Left hindlimb (tissue), 1 donor: ENCODE data around the gene POTEM.
"Not testable (repeated sequence)": the region's sequence is repeated elsewhere in the genome, so short reads cannot be mapped to it uniquely, and the experiment has no call there.

Source experiments
- DNase-seq: peaks from one replicate; pipeline ENCODE4 v3.0.0-alpha.2; 2018

POTEM gene

DNA sequence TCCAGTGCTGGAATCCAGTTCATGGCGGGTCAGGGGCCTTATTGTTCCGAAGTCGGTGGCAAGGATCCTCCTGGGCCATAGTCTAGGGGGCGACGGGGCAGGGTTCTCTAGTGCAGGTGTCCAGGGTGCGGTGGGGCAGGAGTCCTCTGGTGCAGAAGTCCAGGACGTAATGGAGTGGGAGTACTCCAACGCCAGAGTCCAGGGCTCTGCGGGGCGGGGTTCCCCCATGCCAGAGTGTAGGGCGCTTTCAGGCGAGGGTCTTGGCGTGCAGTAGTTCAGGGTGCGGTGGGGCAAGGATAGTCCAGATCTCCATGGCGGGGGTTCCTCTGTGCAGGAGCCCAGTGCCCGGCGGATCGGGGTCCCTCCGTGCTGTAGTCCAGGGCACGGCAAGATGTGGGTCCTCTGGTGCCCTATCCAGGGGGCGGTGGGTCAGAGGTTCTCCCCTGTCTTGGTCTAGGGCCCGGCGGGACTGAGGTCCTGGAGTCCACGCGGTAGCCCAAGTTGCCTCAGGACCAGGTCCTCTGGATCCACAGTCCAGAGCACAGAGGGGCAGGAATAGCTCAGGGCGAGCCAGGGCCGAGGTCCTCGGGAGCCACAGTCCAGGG, 70.9 kb downstream of the POTEM start:
- DNase-seq = not testable (repeated sequence)

DNA sequence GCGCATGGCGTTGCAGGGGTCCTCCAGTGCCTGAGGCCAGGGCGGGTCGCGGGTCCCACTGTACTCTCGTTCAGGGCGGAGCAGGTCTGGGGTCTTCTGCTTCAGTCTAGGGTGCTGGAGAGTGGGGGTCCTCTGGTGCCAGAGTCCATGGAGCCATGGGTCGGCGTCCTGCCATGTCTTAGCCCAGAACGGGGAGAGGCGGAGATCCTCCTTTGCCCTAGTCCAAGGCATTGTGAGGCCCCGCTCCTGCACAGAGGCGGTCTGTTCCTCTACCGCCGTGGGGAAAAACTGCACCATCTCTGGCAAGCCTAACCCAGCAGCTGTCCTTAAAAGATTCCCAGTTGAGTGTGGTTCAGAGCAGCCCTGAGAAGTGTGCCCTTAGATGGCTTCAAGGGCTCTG, 71.6 kb downstream of the POTEM start:
- DNase-seq = not testable (repeated sequence)

DNA sequence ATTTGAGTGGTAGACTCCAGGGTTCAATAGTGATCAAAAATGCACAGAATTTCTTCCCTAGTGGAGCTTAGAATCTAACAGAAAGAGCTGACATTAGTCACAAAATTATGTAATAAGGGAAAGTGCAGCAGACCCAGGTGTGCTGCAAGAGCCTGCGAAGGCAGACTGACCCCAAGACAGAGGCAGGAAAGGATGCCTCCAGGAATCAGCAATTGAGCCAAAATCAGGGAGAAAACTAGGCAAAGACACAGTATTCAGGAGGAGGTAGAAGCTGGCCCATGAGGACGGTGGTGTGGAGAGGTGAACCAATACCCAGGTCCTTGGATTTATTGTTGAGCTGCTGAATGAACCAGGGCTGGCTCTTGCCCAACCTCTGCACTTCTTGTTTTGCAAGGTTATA, 76.2 kb downstream of the POTEM start:
- DNase-seq = not testable (repeated sequence)
